ENCODE results near the gene UBTF.

DNA sequence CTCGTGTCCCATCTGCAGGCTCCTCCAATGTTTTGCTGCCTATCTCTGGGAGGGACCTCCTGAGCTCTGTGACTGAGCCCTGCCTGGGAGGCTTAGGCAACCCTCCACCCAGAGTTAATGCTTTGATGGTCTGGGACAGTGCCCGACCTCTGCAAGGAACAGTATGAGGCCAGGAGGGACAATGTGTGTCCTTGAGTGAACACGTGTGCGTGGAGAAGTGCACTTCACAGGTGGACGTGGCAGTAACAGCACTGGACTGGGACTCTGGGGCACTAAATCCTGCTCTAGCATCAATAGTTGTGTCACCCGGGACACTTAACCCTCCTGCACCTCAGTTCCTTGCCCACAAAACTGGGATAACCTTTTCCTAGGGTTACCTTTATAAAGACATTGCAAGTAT, 4.6 kb downstream of the UBTF start:
- TF ChIP-seq EP300 (IDR thresholded peaks at IDR 0.05; ENCODE audit: borderline replicate concordance) (no peak), YY1 (IDR thresholded peaks at IDR 0.05; ENCODE audit: low read depth) (no peak), ZBTB7A (IDR thresholded peaks at IDR 0.05; ENCODE audit: low read depth) (no peak), EGR1 (IDR thresholded peaks at IDR 0.05) (no peak)

All from Ishikawa (cell line).